ENCODE results near the gene ERBB3.
A peak's percentile ranks its signal among the peaks of the same experiment; 100 is the strongest.
"Not testable (repeated sequence)": the region's sequence is repeated elsewhere in the genome, so short reads cannot be mapped to it uniquely, and the experiment has no call there.

ERBB3 gene

GRCh38 chr12:56079723-56080555 lies at the start of gene ERBB3:
Gene ERBB3, plus strand, starts transcription at chr12:56080165. Its CDS starts 136 bp downstream, at chr12:56080301.
- peak; percentile 39 to 58 (median 41) for DNase-seq (ENCODE audit: low read depth in 3 of 3)

GRCh38 chr12:56031987-56032386 lies 48.0 kb upstream of the ERBB3 start:
- no peak for DNase-seq (ENCODE audit: low read depth in 3 of 3)

- no peak for DNase-seq (ENCODE audit: low read depth in 3 of 3)
Measured at GRCh38 chr12:56034586-56035332, 45.2 kb upstream of the ERBB3 start.

GRCh38 chr12:56037161-56037560 lies 42.8 kb upstream of the ERBB3 start:
- no peak for DNase-seq (ENCODE audit: low read depth in 3 of 3)

GRCh38 chr12:56038022-56038655 lies 41.8 kb upstream of the ERBB3 start:
- DNase-seq (ENCODE audit: low read depth in 3 of 3) = no peak

- DNase-seq (ENCODE audit: low read depth in 3 of 3) = no peak
Measured at GRCh38 chr12:56040151-56040550, 39.8 kb upstream of the ERBB3 start.

GRCh38 chr12:56040963-56041551 lies 38.9 kb upstream of the ERBB3 start:
- DNase-seq (ENCODE audit: low read depth in 3 of 3) = no peak

- peak; percentile 65 to 81 (median 78) for DNase-seq (ENCODE audit: low read depth in 3 of 3)
Measured at GRCh38 chr12:56041552-56042429, 38.2 kb upstream of the ERBB3 start, which contains the start of gene RPS26. Gene RPS26, plus strand, starts transcription at chr12:56041918. Its CDS starts 249 bp downstream, at chr12:56042167.

GRCh38 chr12:56042430-56042813 lies 37.5 kb upstream of the ERBB3 start:
- not testable (repeated sequence) for DNase-seq (ENCODE audit: low read depth in 3 of 3)

GRCh38 chr12:56042843-56043242 lies 37.1 kb upstream of the ERBB3 start:
- DNase-seq (ENCODE audit: low read depth in 3 of 3) = no peak

GRCh38 chr12:56046027-56046780 lies 33.8 kb upstream of the ERBB3 start:
- DNase-seq (ENCODE audit: low read depth in 3 of 3) = no peak

- no peak for DNase-seq (ENCODE audit: low read depth in 3 of 3)
Measured at GRCh38 chr12:56053407-56053893, 26.5 kb upstream of the ERBB3 start.

GRCh38 chr12:56059964-56060363 lies 20.0 kb upstream of the ERBB3 start:
- not testable (repeated sequence) for DNase-seq (ENCODE audit: low read depth in 3 of 3)

- no peak for DNase-seq (ENCODE audit: low read depth in 3 of 3)
Measured at GRCh38 chr12:56061982-56062381, 18.0 kb upstream of the ERBB3 start.

GRCh38 chr12:56062996-56063395 lies 17.0 kb upstream of the ERBB3 start:
- DNase-seq (ENCODE audit: low read depth in 3 of 3) = no peak

GRCh38 chr12:56071648-56072047 lies 8.3 kb upstream of the ERBB3 start:
- DNase-seq (ENCODE audit: low read depth in 3 of 3) = no peak

- DNase-seq (ENCODE audit: low read depth in 3 of 3) = no peak
Measured at GRCh38 chr12:56074396-56074795, 5.6 kb upstream of the ERBB3 start.

- DNase-seq (ENCODE audit: low read depth in 3 of 3) = not testable (repeated sequence)
Measured at GRCh38 chr12:56077966-56078365, 2.0 kb upstream of the ERBB3 start.

GRCh38 chr12:56078427-56078826 lies 1.5 kb upstream of the ERBB3 start:
- no peak for DNase-seq (ENCODE audit: low read depth in 3 of 3)

Data from stimulated activated CD4-positive, alpha-beta T cell treated with anti-CD3 and anti-CD28 coated beads, TNF-alpha, amount 100 ng/mL, for 4 hours (primary cell).